ENCODE results near the gene PRUNE2.

- TF ChIP-seq CTCF (IDR thresholded peaks at IDR 0.05; ENCODE audit: borderline replicate concordance, extremely low read depth, low read length, poor library complexity, severe bottlenecking) (no peak), EZH2 (IDR thresholded peaks at IDR 0.05; ENCODE audit: borderline replicate concordance, low read depth, low read length, severe bottlenecking) (no peak)
Observed at GRCh38 chr9:76573408-76573807, 332.5 kb downstream of the PRUNE2 start.
